ENCODE measurements around the gene GAL3ST3.

The GAL3ST3 gene

GRCh38 chr11:66062408-66062807, 13.4 kb upstream of the GAL3ST3 start:
- no peak for DNase-seq (ENCODE audit: low read depth)
- H3K4me3 ChIP-seq (ENCODE audit: low read depth, low read length), result no peak overlapping the region
- TF ChIP-seq, protein P1, sequence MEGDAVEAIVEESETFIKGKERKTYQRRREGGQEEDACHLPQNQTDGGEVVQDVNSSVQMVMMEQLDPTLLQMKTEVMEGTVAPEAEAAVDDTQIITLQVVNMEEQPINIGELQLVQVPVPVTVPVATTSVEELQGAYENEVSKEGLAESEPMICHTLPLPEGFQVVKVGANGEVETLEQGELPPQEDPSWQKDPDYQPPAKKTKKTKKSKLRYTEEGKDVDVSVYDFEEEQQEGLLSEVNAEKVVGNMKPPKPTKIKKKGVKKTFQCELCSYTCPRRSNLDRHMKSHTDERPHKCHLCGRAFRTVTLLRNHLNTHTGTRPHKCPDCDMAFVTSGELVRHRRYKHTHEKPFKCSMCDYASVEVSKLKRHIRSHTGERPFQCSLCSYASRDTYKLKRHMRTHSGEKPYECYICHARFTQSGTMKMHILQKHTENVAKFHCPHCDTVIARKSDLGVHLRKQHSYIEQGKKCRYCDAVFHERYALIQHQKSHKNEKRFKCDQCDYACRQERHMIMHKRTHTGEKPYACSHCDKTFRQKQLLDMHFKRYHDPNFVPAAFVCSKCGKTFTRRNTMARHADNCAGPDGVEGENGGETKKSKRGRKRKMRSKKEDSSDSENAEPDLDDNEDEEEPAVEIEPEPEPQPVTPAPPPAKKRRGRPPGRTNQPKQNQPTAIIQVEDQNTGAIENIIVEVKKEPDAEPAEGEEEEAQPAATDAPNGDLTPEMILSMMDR (conservative IDR thresholded peaks at IDR 0.05; ENCODE audit: low read depth, low read length), result no peak

- DNase-seq (ENCODE audit: low read depth), result no peak
- TF ChIP-seq, protein P1 (conservative IDR thresholded peaks at IDR 0.05; ENCODE audit: low read depth, low read length), result no peak
- no peak overlapping the region for H3K4me3 ChIP-seq (ENCODE audit: low read depth, low read length)
These were observed 12.3 kb upstream of the GAL3ST3 start for GRCh38 chr11:66061268-66061667.

GRCh38 chr11:66059966-66060680, 11.2 kb upstream of the GAL3ST3 start:
- no peak for DNase-seq (ENCODE audit: low read depth)
- TF ChIP-seq, protein P1 (conservative IDR thresholded peaks at IDR 0.05; ENCODE audit: low read depth, low read length), result no peak
- no peak overlapping the region for H3K4me3 ChIP-seq (ENCODE audit: low read depth, low read length)

GRCh38 chr11:66056501-66056900, 7.5 kb upstream of the GAL3ST3 start:
- TF ChIP-seq, protein P1 (conservative IDR thresholded peaks at IDR 0.05; ENCODE audit: low read depth, low read length), result no peak
- DNase-seq (ENCODE audit: low read depth), result no peak
- H3K4me3 ChIP-seq (ENCODE audit: low read depth, low read length), result no peak overlapping the region

GRCh38 chr11:66055021-66055420, 6.1 kb upstream of the GAL3ST3 start:
- no peak overlapping the region for H3K4me3 ChIP-seq (ENCODE audit: low read depth, low read length)
- no peak for DNase-seq (ENCODE audit: low read depth)
- TF ChIP-seq, protein P1 (conservative IDR thresholded peaks at IDR 0.05; ENCODE audit: low read depth, low read length), result no peak

DNA sequence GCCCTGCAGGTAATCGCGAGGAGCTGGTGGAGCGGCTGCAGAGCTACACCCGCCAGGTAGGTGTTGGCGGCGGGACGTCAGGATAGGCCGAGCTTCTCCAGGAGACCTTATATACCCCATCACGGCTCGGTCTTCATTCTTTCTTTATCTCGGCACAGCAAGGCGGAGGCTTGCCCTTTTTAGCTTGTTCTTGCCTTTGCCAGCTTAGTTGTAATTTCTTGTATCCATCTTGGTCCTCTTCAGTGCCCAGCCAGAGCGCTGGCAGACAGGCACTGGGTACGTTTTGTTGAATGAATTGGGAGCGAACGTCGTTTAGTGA, 3.7 kb upstream of the GAL3ST3 start:
- H3K4me3 ChIP-seq (ENCODE audit: low read depth, low read length), result peak overlapping the region; percentile 96
- DNase-seq (ENCODE audit: low read depth), result peak; percentile 13
- TF ChIP-seq, protein P1 (conservative IDR thresholded peaks at IDR 0.05; ENCODE audit: low read depth, low read length), result no peak
